HCT116 (cell line): ENCODE data around the gene RNF114. TPM values are rescaled to one million over a fixed set of nuclear protein-coding genes. Genes with fewer than 3 reads are reported as not detected.

Experiments used
- ATAC-seq: fragments of 200-7000 bp; cut with Tn5 transposase; 2 replicates; pipeline ENCODE4 v1.9.1; 2020; ENCODE audit warnings: mild to moderate bottlenecking, moderate library complexity
- BruUV-seq: library from RNA; stranded (reverse); fragments of 400-500 nt; replicated peaks from 2 replicates; lab custom pipeline; 2021; lab: Mats Ljungman, UMichigan
- CTCF ChIA-PET: fragments of 300-600 bp; sonication (Branson Sonifier 250); formaldehyde crosslinking; loops from one replicate; lab custom pipeline; 2021; ENCODE audit warnings: antibody characterized with exemption; lab: Charles Lee
- POLR2A ChIA-PET: fragments of 300-600, 350-600 bp; sonication (Branson Sonifier 250); formaldehyde crosslinking; loops from one replicate; lab custom pipeline; 2021; ENCODE audit warnings: antibody characterized with exemption; lab: Charles Lee
- RAD21 ChIA-PET, 2 experiments: fragments of 300-600 bp; sonication (Branson Sonifier 250); formaldehyde crosslinking; loops; one replicate each; lab custom pipeline; 2023; ENCODE audit warnings: low total read pairs in 2 of 2; ENCODE audit not compliant: uncharacterized antibody in 2 of 2, unreplicated experiment in 2 of 2, low non-redundant PET in 1 of 2; lab: Charles Lee
- DNase-seq: peaks from one replicate; pipeline ENCODE4 v3.0.0-alpha.2; 2010; ENCODE audit warnings: low read depth, low spot score
- H2AFZ ChIP-seq: fragments of 200-600 bp; shearing (Covaris generic), sonication (generic); 2 replicates; pipeline ENCODE4 v1.6.1; 2017; ENCODE audit warnings: low read depth, mixed run types, mixed read lengths, antibody characterized with exemption, low read length; ENCODE audit not compliant: poor library complexity, severe bottlenecking
- H3K27ac ChIP-seq: 2 replicates; pipeline ENCODE4 v1.5.1; 2012; ENCODE audit warnings: low read depth, low read length
- H3K27me3 ChIP-seq: fragments of 200-600 bp; sonication (generic); 2 replicates; pipeline ENCODE4 v1.6.1; 2016; ENCODE audit warnings: mixed run types, low read length, mixed read lengths; ENCODE audit not compliant: insufficient read depth
- H3K36me3 ChIP-seq, 2 experiments: fragments of 200-500 bp in 1 of 2; fragments of 200-600 bp in 1 of 2; sonication (Bioruptor generic) in 1 of 2; sonication (generic) in 1 of 2; 2 replicates each; pipeline versions ENCODE4 v1.5.1 to v1.6.1; 2014 to 2016; ENCODE audit warnings: low read length in 2 of 2, inconsistent platforms in 1 of 2, mixed read lengths in 1 of 2, mixed run types in 1 of 2; ENCODE audit not compliant: insufficient read depth in 2 of 2, control insufficient read depth in 1 of 2
- H3K4me1 ChIP-seq, 2 experiments: fragments of 200-600 bp in 1 of 2; sonication (generic) in 1 of 2; 2 replicates each; pipeline versions ENCODE4 v1.5.1 to v1.6.1; 2012 to 2017; ENCODE audit warnings: low read length in 2 of 2, inconsistent platforms in 1 of 2, mild to moderate bottlenecking in 1 of 2, mixed read lengths in 1 of 2, mixed run types in 1 of 2, moderate library complexity in 1 of 2; ENCODE audit not compliant: insufficient read depth in 2 of 2, control insufficient read depth in 1 of 2
- H3K4me2 ChIP-seq: fragments of 200-600 bp; sonication (generic); 2 replicates; pipeline ENCODE4 v1.6.1; 2017; ENCODE audit warnings: mixed run types, low read length, mixed read lengths
- H3K4me3 ChIP-seq, 2 experiments: fragments of 200-600 bp in 1 of 2; sonication (generic) in 1 of 2; replicated peaks in 1 of 2; 2 replicates each; pipeline ENCODE4 v1.5.1; 2011 to 2016; ENCODE audit warnings: low read length in 2 of 2, control low read depth in 1 of 2, low read depth in 1 of 2, mild to moderate bottlenecking in 1 of 2, mixed read lengths in 1 of 2, mixed run types in 1 of 2
- H3K79me2 ChIP-seq: fragments of 200-600 bp; sonication (generic); 2 replicates; pipeline ENCODE4 v1.6.1; 2017; ENCODE audit warnings: mild to moderate bottlenecking, mixed run types, low read length, moderate library complexity, mixed read lengths; ENCODE audit not compliant: insufficient read depth
- H3K9ac ChIP-seq: fragments of 200-600 bp; sonication (generic); 2 replicates; pipeline ENCODE4 v1.6.1; 2016; ENCODE audit warnings: low read length, mixed read lengths
- H3K9me2 ChIP-seq: fragments of 200-600 bp; sonication (generic), shearing (Covaris generic); 2 replicates; pipeline ENCODE4 v1.6.1; 2017; ENCODE audit warnings: mixed run types, mild to moderate bottlenecking, moderate library complexity; ENCODE audit not compliant: insufficient read depth
- H3K9me3 ChIP-seq, 2 experiments: fragments of 200-500 bp in 1 of 2; fragments of 200-600 bp in 1 of 2; sonication (Bioruptor generic) in 1 of 2; sonication (generic) in 1 of 2; 2 replicates each; pipeline ENCODE4 v1.6.1; 2014 to 2017; ENCODE audit warnings: low read length in 2 of 2, mixed read lengths in 2 of 2, inconsistent platforms in 1 of 2, low read depth in 1 of 2, mild to moderate bottlenecking in 1 of 2, mixed run types in 1 of 2, moderate library complexity in 1 of 2; ENCODE audit not compliant: control insufficient read depth in 1 of 2, insufficient read depth in 1 of 2
- H4K20me1 ChIP-seq: fragments of 200-600 bp; sonication (generic), shearing (Covaris generic); 2 replicates; pipeline ENCODE4 v1.6.1; 2017; ENCODE audit warnings: mixed run types, mild to moderate bottlenecking, moderate library complexity; ENCODE audit not compliant: insufficient read depth
- CEBPB ChIP-seq: IDR thresholded peaks from 2 replicates; pipeline ENCODE4 v1.6.1; 2012; ENCODE audit warnings: low read depth
- CTCF ChIP-seq, 3 experiments: fragments of 200-600 bp in 1 of 3; sonication (generic) in 1 of 3; IDR thresholded peaks in 2 of 3; conservative IDR thresholded peaks in 1 of 3; 2 replicates each; pipeline ENCODE4 v1.5.1; 2012 to 2017; ENCODE audit warnings: low read depth in 2 of 3, low read length in 2 of 3, antibody characterized with exemption in 1 of 3, borderline replicate concordance in 1 of 3, control low read depth in 1 of 3, mild to moderate bottlenecking in 1 of 3, mixed read lengths in 1 of 3, mixed run types in 1 of 3, moderate library complexity in 1 of 3; ENCODE audit not compliant: insufficient read depth in 1 of 3
- EGR1 ChIP-seq: IDR thresholded peaks from 2 replicates; pipeline ENCODE4 v1.6.1; 2012; ENCODE audit warnings: low read depth
- ELF1 ChIP-seq: IDR thresholded peaks from 2 replicates; pipeline ENCODE4 v1.6.1; 2012; ENCODE audit warnings: low read depth, borderline replicate concordance
- EZH2 ChIP-seq: fragments of 200-600 bp; sonication (generic); IDR thresholded peaks from 2 replicates; pipeline ENCODE4 v1.6.1; 2017; ENCODE audit warnings: antibody characterized with exemption, mixed run types
- EZH2phosphoT487 ChIP-seq: fragments of 200-600 bp; IDR thresholded peaks from 2 replicates; pipeline ENCODE4 v1.6.1; 2018; ENCODE audit warnings: antibody characterized with exemption, borderline replicate concordance
- POLR2AphosphoS5 ChIP-seq: IDR thresholded peaks from 2 replicates; pipeline ENCODE4 v1.6.1; 2011; ENCODE audit warnings: mild to moderate bottlenecking, low read depth, low read length, moderate library complexity
- RAD21 ChIP-seq: IDR thresholded peaks from 2 replicates; pipeline ENCODE4 v1.6.1; 2012; ENCODE audit warnings: low read depth, mild to moderate bottlenecking
- REST ChIP-seq: IDR thresholded peaks from 2 replicates; pipeline ENCODE4 v1.6.1; 2012; ENCODE audit warnings: low read depth
- SIN3A ChIP-seq: IDR thresholded peaks from 2 replicates; pipeline ENCODE4 v1.6.1; 2012; ENCODE audit warnings: low read depth
- SP1 ChIP-seq: IDR thresholded peaks from 2 replicates; pipeline ENCODE4 v1.6.1; 2012; ENCODE audit warnings: low read depth
- SRF ChIP-seq: IDR thresholded peaks from 2 replicates; pipeline ENCODE4 v1.6.1; 2012; ENCODE audit warnings: low read depth
- TCF7L2 ChIP-seq: IDR thresholded peaks from 2 replicates; pipeline ENCODE4 v1.7.0; 2011; ENCODE audit warnings: borderline replicate concordance, inconsistent platforms; ENCODE audit not compliant: insufficient read depth, insufficient read length; ENCODE audit errors: extremely low read depth
- YY1 ChIP-seq: IDR thresholded peaks from 2 replicates; pipeline ENCODE4 v1.6.1; 2011; ENCODE audit warnings: low read length, low read depth, moderate library complexity, mild to moderate bottlenecking; ENCODE audit not compliant: insufficient replicate concordance; ENCODE audit errors: extremely low read depth
- ZNF274 ChIP-seq: fragments of 200-500 bp; sonication (Bioruptor generic); IDR thresholded peaks from 2 replicates; pipeline ENCODE4 v1.6.1; 2014; ENCODE audit warnings: mild to moderate bottlenecking, low read depth, low read length, inconsistent platforms
- intact Hi-C: fragments of 100-400 bp; cut with micrococcal nuclease; formaldehyde crosslinking; loops from 2 replicates; pipeline ENCODE4 v1.10.0; 2022
- total RNA-seq: library from RNA; stranded (reverse); gene quantifications from one replicate; pipeline ENCODE4 v1.2.1, GENCODE V29; 2021; ENCODE audit not compliant: unreplicated experiment
- TF ChIP-seq, protein P1 (sequence below): IDR thresholded peaks from 2 replicates; pipeline ENCODE4 v1.6.1; 2012
- TF ChIP-seq, protein P2 (sequence below): IDR thresholded peaks from 2 replicates; pipeline ENCODE4 v1.6.1; 2012

The RNF114 gene
- total RNA-seq, 1 experiment from 2014 or later: 66.8 TPM

GRCh38 chr20:49899541-49900383 is 36.4 kb upstream of the RNF114 start:
- Histone ChIP-seq H3K4me2 (no peak overlapping the region), H3K36me3 (peaks cover 3 to 6% of the 10 kb centered on the region in 2 experiments; a peak in 2 of 4 replicates), H3K79me2 (no peaks in the 10 kb centered on the region), H2AFZ (no peak overlapping the region), H3K27me3 (no peaks in the 10 kb centered on the region), H3K9me3 (no peaks in the 10 kb centered on the region), H3K9ac (no peak overlapping the region), H3K4me3 (no peak overlapping the region), H3K9me2 (no peaks in the 10 kb centered on the region), H3K4me1 (no peaks in the 10 kb centered on the region), H3K27ac (no peak overlapping the region), H4K20me1 (0 out of 2 replicates have a peak, but pooled peaks cover 1% of the 10 kb centered on the region)
- ChIA-PET RAD21 (no interaction called here), CTCF (no interaction called here), POLR2A (no interaction called here)
- TF ChIP-seq YY1: no peak
- TF ChIP-seq ZNF274: no peak
- TF ChIP-seq CEBPB: no peak
- TF ChIP-seq TCF7L2: no peak
- TF ChIP-seq ELF1: no peak
- no peak for TF ChIP-seq EZH2phosphoT487
- no peak for TF ChIP-seq EGR1
- no peak for TF ChIP-seq CTCF (IDR thresholded peaks at IDR 0.05 in 2 of 3, conservative IDR thresholded peaks at IDR 0.05 in 1 of 3; ENCODE audit: borderline replicate concordance in 1 of 3, insufficient read depth in 1 of 3, low read depth in 2 of 3, low read length in 2 of 3)
- TF ChIP-seq, protein P1, sequence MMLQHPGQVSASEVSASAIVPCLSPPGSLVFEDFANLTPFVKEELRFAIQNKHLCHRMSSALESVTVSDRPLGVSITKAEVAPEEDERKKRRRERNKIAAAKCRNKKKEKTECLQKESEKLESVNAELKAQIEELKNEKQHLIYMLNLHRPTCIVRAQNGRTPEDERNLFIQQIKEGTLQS: no peak
- TF ChIP-seq REST: no peak
- no peak for TF ChIP-seq SP1
- no peak for TF ChIP-seq SIN3A
- no peak for TF ChIP-seq POLR2AphosphoS5
- TF ChIP-seq RAD21: no peak
- TF ChIP-seq SRF: no peak
- TF ChIP-seq, protein P2, sequence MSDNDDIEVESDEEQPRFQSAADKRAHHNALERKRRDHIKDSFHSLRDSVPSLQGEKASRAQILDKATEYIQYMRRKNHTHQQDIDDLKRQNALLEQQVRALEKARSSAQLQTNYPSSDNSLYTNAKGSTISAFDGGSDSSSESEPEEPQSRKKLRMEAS: no peak
- no peak for TF ChIP-seq EZH2
- intact Hi-C loops: no loop called here
- no peak for ATAC-seq
- BruUV-seq: no TSS peak
- no peak for DNase-seq
